ENCODE data around the gene SFRP4.

The SFRP4 gene

GRCh38 chr7:37916017-37916672, 472 bp downstream of the SFRP4 start:
- DNase-seq (ENCODE audit: insufficient read length, low spot score) (no peak), FAIRE-seq (peak; percentile 68)
- TF ChIP-seq POU2F2 (IDR thresholded peaks at IDR 0.05; ENCODE audit: low read depth, low read length) (no peak), SPI1 (IDR thresholded peaks at IDR 0.05; ENCODE audit: low read depth, low read length) (no peak), POLR2A (IDR thresholded peaks at IDR 0.05; ENCODE audit: low read depth, low read length) (no peak), POLR2AphosphoS5 (IDR thresholded peaks at IDR 0.05; ENCODE audit: low read depth, low read length) (no peak), PAX5 (IDR thresholded peaks at IDR 0.05; ENCODE audit: insufficient read depth, low read length, severe bottlenecking) (no peak), TAF1 (IDR thresholded peaks at IDR 0.05; ENCODE audit: low read depth, low read length) (no peak)

GRCh38 chr7:37915438-37915837, 1.2 kb downstream of the SFRP4 start:
- peak; percentile 87 for TF ChIP-seq SPI1 (IDR thresholded peaks at IDR 0.05; ENCODE audit: low read depth, low read length)
- TF ChIP-seq POU2F2 (IDR thresholded peaks at IDR 0.05; ENCODE audit: low read depth, low read length) = no peak
- no peak for DNase-seq (ENCODE audit: insufficient read length, low spot score)
- FAIRE-seq = peak; percentile 31

- no peak for FAIRE-seq
- DNase-seq (ENCODE audit: insufficient read length, low spot score) = no peak
- TF ChIP-seq POLR2A (IDR thresholded peaks at IDR 0.05; ENCODE audit: low read depth, low read length) (no peak), SPI1 (IDR thresholded peaks at IDR 0.05; ENCODE audit: low read depth, low read length) (no peak), POLR2AphosphoS5 (IDR thresholded peaks at IDR 0.05; ENCODE audit: low read depth, low read length) (no peak), TAF1 (IDR thresholded peaks at IDR 0.05; ENCODE audit: low read depth, low read length) (no peak), POU2F2 (IDR thresholded peaks at IDR 0.05; ENCODE audit: low read depth, low read length) (no peak)
These were observed 3.9 kb downstream of the SFRP4 start for GRCh38 chr7:37912756-37913155.

DNA sequence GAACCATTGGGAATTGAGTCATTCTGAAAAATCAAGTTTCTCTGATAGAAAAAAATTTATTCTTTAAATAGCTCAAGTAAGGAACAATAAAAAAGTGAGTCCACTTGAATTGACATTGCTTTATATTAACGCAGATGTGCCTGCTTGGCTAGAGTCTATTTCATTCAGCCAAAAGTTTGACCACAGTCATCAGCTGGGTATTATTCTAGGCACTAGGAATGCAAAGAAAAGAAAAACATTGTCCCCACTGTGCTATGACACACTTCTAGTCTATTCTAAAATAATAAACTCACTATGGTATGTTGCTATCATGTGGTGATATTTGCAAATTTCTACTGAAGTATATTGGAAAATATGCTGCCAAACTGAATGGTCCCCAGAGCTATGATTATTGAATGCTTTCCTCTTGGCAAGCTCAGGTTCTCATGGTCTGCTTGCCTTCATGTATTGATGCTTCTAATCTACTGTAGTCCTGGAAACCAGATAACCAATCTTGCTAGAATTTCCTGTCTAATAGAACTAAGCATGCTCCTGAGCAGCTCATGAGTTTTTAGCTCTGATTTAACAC, 8.3 kb downstream of the SFRP4 start:
- FAIRE-seq (no peak), DNase-seq (ENCODE audit: insufficient read length, low spot score) (no peak)
- no peak for TF ChIP-seq SPI1 (IDR thresholded peaks at IDR 0.05; ENCODE audit: low read depth, low read length)
- TF ChIP-seq POLR2A (IDR thresholded peaks at IDR 0.05; ENCODE audit: low read depth, low read length) = no peak
- TF ChIP-seq POU2F2 (IDR thresholded peaks at IDR 0.05; ENCODE audit: low read depth, low read length) = no peak
- no peak for TF ChIP-seq TAF1 (IDR thresholded peaks at IDR 0.05; ENCODE audit: low read depth, low read length)
- no peak for TF ChIP-seq POLR2AphosphoS5 (IDR thresholded peaks at IDR 0.05; ENCODE audit: low read depth, low read length)
- TF ChIP-seq PAX5 (IDR thresholded peaks at IDR 0.05; ENCODE audit: insufficient read depth, low read length, severe bottlenecking) = no peak

DNA sequence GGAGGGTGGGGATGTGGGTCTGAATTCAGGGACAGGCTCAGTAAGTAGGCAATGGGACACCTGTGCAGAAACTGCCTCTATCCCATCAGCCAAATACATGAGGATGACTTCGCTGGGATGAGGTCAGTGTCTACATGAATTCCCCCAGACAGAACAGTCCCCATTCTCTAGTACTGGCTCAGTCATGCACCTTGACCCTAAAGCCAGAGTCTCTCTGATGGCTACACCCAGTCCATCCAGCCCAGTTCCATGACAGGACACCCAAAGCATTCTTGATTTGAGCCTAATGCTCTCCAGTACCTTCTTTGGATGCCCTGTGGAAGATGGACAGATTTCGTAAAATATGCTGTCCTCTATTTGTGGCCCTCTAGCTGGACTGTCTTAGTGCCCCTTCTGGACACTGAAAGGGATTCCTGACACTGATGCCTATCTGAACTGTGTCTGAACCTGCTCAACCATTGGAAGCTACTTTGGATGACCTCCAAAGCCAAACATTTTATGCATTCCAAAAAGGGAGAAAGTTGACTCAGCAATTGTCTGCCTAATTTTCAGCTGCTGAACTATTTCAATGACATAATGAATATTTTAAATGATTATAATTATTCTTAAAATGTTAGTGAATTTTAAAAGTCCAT, 14.6 kb downstream of the SFRP4 start:
- FAIRE-seq = peak; percentile 43
- no peak for TF ChIP-seq TAF1 (IDR thresholded peaks at IDR 0.05; ENCODE audit: low read depth, low read length)
- TF ChIP-seq PAX5 (IDR thresholded peaks at IDR 0.05; ENCODE audit: insufficient read depth, low read length, severe bottlenecking) = no peak
- TF ChIP-seq POU2F2 (IDR thresholded peaks at IDR 0.05; ENCODE audit: low read depth, low read length) = no peak
- TF ChIP-seq POLR2AphosphoS5 (IDR thresholded peaks at IDR 0.05; ENCODE audit: low read depth, low read length) = no peak
- no peak for TF ChIP-seq POLR2A (IDR thresholded peaks at IDR 0.05; ENCODE audit: low read depth, low read length)
- TF ChIP-seq SPI1 (IDR thresholded peaks at IDR 0.05; ENCODE audit: low read depth, low read length) = no peak

GRCh38 chr7:37901236-37901827, 15.3 kb downstream of the SFRP4 start:
- DNase-seq (ENCODE audit: insufficient read length, low spot score) (no peak), FAIRE-seq (peak; percentile 84)
- TF ChIP-seq TAF1 (IDR thresholded peaks at IDR 0.05; ENCODE audit: low read depth, low read length) (no peak), PAX5 (IDR thresholded peaks at IDR 0.05; ENCODE audit: insufficient read depth, low read length, severe bottlenecking) (no peak)

More for the DNA sequence above, 14.6 kb downstream of the SFRP4 start:
- DNase-seq (ENCODE audit: insufficient read length, low spot score) = no peak

DNA sequence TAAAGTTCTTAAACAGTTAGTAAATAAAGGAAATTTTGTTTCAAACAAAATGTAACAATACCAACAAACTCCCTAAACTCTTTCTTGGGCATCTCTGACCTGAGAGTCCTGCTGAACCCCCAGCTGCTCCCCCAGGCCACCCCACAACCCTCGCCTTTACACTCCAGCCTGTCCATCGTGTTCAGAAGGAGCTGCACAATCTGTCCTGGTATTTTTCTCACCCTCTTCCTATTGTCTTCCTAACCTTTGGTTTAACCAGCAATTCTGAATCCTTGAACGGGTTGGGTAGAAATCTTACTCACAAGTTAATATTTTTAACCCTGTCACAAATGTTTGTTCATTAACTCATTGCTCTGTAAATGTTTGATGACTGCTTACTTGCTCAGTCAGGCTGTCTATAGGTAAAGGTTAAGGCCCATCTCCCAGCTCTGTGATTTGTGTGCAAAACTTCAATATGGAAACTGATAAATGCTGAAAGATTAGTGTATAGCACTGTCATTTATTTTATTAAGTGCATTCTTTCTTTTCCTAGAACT, 16.8 kb downstream of the SFRP4 start:
- TF ChIP-seq PAX5 (IDR thresholded peaks at IDR 0.05; ENCODE audit: insufficient read depth, low read length, severe bottlenecking) (no peak), POU2F2 (IDR thresholded peaks at IDR 0.05; ENCODE audit: low read depth, low read length) (no peak), SPI1 (IDR thresholded peaks at IDR 0.05; ENCODE audit: low read depth, low read length) (no peak), POLR2AphosphoS5 (IDR thresholded peaks at IDR 0.05; ENCODE audit: low read depth, low read length) (no peak), TAF1 (IDR thresholded peaks at IDR 0.05; ENCODE audit: low read depth, low read length) (no peak), POLR2A (IDR thresholded peaks at IDR 0.05; ENCODE audit: low read depth, low read length) (no peak)
- DNase-seq (ENCODE audit: insufficient read length, low spot score) (no peak), FAIRE-seq (no peak)

GRCh38 chr7:37894671-37895070, 21.9 kb downstream of the SFRP4 start:
- no peak for TF ChIP-seq POLR2AphosphoS5 (IDR thresholded peaks at IDR 0.05; ENCODE audit: low read depth, low read length)
- TF ChIP-seq SPI1 (IDR thresholded peaks at IDR 0.05; ENCODE audit: low read depth, low read length) = no peak
- TF ChIP-seq POU2F2 (IDR thresholded peaks at IDR 0.05; ENCODE audit: low read depth, low read length) = no peak
- TF ChIP-seq PAX5 (IDR thresholded peaks at IDR 0.05; ENCODE audit: insufficient read depth, low read length, severe bottlenecking) = no peak
- no peak for TF ChIP-seq TAF1 (IDR thresholded peaks at IDR 0.05; ENCODE audit: low read depth, low read length)
- no peak for TF ChIP-seq POLR2A (IDR thresholded peaks at IDR 0.05; ENCODE audit: low read depth, low read length)
- FAIRE-seq (no peak), DNase-seq (ENCODE audit: insufficient read length, low spot score) (no peak)

DNA sequence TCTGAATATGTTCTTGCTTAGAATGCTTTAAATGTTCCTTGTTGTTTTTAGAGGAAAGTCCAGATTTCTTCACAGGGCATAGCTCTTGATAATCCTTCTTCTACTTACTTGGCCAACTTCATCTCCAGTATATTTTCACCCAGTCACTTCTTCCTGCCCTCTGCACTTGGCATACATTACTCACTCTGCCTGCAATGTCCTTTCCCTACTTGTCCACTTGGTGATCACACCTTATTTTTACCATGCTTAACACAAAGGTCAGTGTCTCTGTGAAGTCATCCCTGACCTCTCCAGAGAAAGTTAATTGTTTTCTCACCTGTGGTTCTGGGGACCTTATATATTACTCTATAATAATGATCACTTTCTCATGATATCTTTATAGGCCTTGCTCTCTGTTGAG, 23.3 kb downstream of the SFRP4 start:
- FAIRE-seq (no peak), DNase-seq (ENCODE audit: insufficient read length, low spot score) (no peak)
- TF ChIP-seq POLR2AphosphoS5 (IDR thresholded peaks at IDR 0.05; ENCODE audit: low read depth, low read length) (no peak), PAX5 (IDR thresholded peaks at IDR 0.05; ENCODE audit: insufficient read depth, low read length, severe bottlenecking) (no peak), POLR2A (IDR thresholded peaks at IDR 0.05; ENCODE audit: low read depth, low read length) (no peak), POU2F2 (IDR thresholded peaks at IDR 0.05; ENCODE audit: low read depth, low read length) (no peak), SPI1 (IDR thresholded peaks at IDR 0.05; ENCODE audit: low read depth, low read length) (no peak), TAF1 (IDR thresholded peaks at IDR 0.05; ENCODE audit: low read depth, low read length) (no peak)

Measured in GM12891 (cell line).